ENCODE data around the gene PRKN. TPM values are rescaled to one million over a fixed set of nuclear protein-coding genes. Genes with fewer than 3 reads are reported as not detected.

The PRKN gene
- polyA plus RNA-seq, 1 donor from 2014 or later, result 1.2 TPM

DNA sequence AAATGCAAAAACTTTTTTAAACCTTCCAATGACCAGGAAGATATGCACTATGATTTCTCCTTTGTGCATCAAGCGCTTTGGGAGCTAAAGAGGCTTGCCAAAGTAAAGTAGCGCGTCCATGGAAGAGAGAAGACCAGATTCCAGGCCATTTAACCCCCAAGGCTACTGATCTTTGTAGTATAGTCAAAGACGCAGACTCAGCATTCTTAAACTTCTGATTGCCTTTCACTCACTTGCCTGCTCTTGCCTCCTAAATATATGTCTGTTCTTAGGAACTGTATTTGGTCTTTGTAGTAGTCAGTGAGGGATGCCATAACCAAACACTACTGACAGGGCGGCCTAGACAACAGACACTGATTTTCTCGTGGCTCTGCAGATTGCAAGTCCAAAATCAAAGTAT is 426.4 kb downstream of the PRKN start:
- Histone ChIP-seq H3K79me2 (replicated peaks; ENCODE audit: insufficient read depth, low read length) (no peaks in the 10 kb centered on the region), H3K4me2 (ENCODE audit: low read length) (no peak overlapping the region), H3K36me3 (ENCODE audit: insufficient read depth, low read length) (no peaks in the 10 kb centered on the region), H2AFZ (ENCODE audit: low read depth, low read length) (no peak overlapping the region), H3K9me3 (ENCODE audit: low read length) (no peaks in the 10 kb centered on the region), H3F3A (ENCODE audit: insufficient read depth, low read length, poor library complexity, severe bottlenecking) (no peaks in the 10 kb centered on the region), H3K9me2 (ENCODE audit: insufficient read depth, low read length) (no peaks in the 10 kb centered on the region), H3K9ac (ENCODE audit: low read length) (no peak overlapping the region), H3K4me3 (ENCODE audit: low read length) (no peak overlapping the region), H4K20me1 (ENCODE audit: insufficient read depth) (no peaks in the 10 kb centered on the region), H3K27ac (ENCODE audit: low read length) (no peak overlapping the region), H3K27me3 (ENCODE audit: insufficient read depth, low read depth, low read length) (no peaks in the 10 kb centered on the region)
- no peak for TF ChIP-seq MXI1 (conservative IDR thresholded peaks at IDR 0.05; ENCODE audit: poor library complexity, severe bottlenecking)
- no peak for TF ChIP-seq POLR2AphosphoS5 (IDR thresholded peaks at IDR 0.05)
- TF ChIP-seq, protein P1, sequence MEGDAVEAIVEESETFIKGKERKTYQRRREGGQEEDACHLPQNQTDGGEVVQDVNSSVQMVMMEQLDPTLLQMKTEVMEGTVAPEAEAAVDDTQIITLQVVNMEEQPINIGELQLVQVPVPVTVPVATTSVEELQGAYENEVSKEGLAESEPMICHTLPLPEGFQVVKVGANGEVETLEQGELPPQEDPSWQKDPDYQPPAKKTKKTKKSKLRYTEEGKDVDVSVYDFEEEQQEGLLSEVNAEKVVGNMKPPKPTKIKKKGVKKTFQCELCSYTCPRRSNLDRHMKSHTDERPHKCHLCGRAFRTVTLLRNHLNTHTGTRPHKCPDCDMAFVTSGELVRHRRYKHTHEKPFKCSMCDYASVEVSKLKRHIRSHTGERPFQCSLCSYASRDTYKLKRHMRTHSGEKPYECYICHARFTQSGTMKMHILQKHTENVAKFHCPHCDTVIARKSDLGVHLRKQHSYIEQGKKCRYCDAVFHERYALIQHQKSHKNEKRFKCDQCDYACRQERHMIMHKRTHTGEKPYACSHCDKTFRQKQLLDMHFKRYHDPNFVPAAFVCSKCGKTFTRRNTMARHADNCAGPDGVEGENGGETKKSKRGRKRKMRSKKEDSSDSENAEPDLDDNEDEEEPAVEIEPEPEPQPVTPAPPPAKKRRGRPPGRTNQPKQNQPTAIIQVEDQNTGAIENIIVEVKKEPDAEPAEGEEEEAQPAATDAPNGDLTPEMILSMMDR (IDR thresholded peaks at IDR 0.05; ENCODE audit: poor library complexity, severe bottlenecking), result no peak
- no peak for TF ChIP-seq RAD21 (conservative IDR thresholded peaks at IDR 0.05)
- TF ChIP-seq EZH2 (IDR thresholded peaks at IDR 0.05; ENCODE audit: borderline replicate concordance, insufficient read depth, low read length, poor library complexity, severe bottlenecking), result no peak
- no peak for TF ChIP-seq TAF1 (IDR thresholded peaks at IDR 0.05; ENCODE audit: low read depth)
- TF ChIP-seq, protein P2, sequence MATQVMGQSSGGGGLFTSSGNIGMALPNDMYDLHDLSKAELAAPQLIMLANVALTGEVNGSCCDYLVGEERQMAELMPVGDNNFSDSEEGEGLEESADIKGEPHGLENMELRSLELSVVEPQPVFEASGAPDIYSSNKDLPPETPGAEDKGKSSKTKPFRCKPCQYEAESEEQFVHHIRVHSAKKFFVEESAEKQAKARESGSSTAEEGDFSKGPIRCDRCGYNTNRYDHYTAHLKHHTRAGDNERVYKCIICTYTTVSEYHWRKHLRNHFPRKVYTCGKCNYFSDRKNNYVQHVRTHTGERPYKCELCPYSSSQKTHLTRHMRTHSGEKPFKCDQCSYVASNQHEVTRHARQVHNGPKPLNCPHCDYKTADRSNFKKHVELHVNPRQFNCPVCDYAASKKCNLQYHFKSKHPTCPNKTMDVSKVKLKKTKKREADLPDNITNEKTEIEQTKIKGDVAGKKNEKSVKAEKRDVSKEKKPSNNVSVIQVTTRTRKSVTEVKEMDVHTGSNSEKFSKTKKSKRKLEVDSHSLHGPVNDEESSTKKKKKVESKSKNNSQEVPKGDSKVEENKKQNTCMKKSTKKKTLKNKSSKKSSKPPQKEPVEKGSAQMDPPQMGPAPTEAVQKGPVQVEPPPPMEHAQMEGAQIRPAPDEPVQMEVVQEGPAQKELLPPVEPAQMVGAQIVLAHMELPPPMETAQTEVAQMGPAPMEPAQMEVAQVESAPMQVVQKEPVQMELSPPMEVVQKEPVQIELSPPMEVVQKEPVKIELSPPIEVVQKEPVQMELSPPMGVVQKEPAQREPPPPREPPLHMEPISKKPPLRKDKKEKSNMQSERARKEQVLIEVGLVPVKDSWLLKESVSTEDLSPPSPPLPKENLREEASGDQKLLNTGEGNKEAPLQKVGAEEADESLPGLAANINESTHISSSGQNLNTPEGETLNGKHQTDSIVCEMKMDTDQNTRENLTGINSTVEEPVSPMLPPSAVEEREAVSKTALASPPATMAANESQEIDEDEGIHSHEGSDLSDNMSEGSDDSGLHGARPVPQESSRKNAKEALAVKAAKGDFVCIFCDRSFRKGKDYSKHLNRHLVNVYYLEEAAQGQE (IDR thresholded peaks at IDR 0.05; ENCODE audit: borderline replicate concordance), result no peak
- TF ChIP-seq EP300 (conservative IDR thresholded peaks at IDR 0.05; ENCODE audit: poor library complexity, severe bottlenecking), result no peak
- no peak for TF ChIP-seq SMC3 (conservative IDR thresholded peaks at IDR 0.05; ENCODE audit: poor library complexity)

DNA sequence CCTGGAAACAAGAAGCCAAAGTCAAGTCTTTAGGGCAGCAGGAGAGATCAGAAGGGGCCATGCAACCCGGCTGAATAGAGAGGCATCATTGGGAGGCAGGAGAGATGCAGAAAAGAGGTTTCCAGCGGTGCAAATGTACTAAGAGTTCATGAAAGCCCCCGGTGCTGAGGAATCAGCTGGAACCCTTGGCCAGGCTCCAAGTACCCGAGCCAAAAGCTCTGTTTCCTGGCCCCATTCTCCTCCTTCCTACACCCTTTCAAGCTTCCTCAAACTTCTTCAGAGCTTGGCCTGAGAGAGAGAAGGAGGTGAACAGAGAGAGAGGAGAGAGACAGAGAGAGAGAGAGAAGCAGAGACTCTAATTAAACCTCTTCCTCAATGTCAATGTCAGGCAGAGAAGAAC is 433.5 kb downstream of the PRKN start:
- Histone ChIP-seq H3K9me3 (ENCODE audit: low read length) (no peaks in the 10 kb centered on the region), H3K4me3 (ENCODE audit: low read length) (no peak overlapping the region), H4K20me1 (ENCODE audit: insufficient read depth) (no peaks in the 10 kb centered on the region), H3K27me3 (ENCODE audit: insufficient read depth, low read depth, low read length) (no peaks in the 10 kb centered on the region), H3K79me2 (replicated peaks; ENCODE audit: insufficient read depth, low read length) (no peaks in the 10 kb centered on the region), H3K9ac (ENCODE audit: low read length) (no peak overlapping the region), H3F3A (ENCODE audit: insufficient read depth, low read length, poor library complexity, severe bottlenecking) (no peaks in the 10 kb centered on the region), H3K9me2 (ENCODE audit: insufficient read depth, low read length) (no peaks in the 10 kb centered on the region), H3K36me3 (ENCODE audit: insufficient read depth, low read length) (no peaks in the 10 kb centered on the region), H2AFZ (ENCODE audit: low read depth, low read length) (no peak overlapping the region), H3K4me2 (ENCODE audit: low read length) (no peak overlapping the region), H3K27ac (ENCODE audit: low read length) (no peak overlapping the region)
- TF ChIP-seq EP300 (conservative IDR thresholded peaks at IDR 0.05; ENCODE audit: poor library complexity, severe bottlenecking), result no peak

DNA sequence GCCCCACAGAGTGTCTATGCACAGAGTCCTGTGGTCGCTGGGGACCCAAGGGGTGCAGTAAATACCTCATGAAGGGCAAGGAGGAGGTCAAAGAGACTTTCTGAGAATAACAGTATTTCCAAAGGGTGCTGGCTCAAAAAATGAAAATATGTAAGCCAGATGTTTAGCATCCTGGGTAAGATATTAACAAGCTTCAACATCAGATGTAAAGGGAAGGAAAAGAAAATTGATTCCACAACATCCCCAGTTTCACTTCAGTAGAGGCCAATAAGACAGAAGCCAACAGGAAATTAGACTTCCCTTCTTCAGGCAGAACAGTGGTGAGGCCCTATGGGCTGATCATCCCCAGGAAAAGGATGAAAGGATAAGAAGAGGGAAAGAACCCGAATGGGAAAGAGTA is 434.7 kb downstream of the PRKN start:
- Histone ChIP-seq H3K9ac (ENCODE audit: low read length) (no peak overlapping the region), H3K4me3 (ENCODE audit: low read length) (no peak overlapping the region), H3K9me3 (ENCODE audit: low read length) (no peaks in the 10 kb centered on the region), H3K36me3 (ENCODE audit: insufficient read depth, low read length) (no peaks in the 10 kb centered on the region), H2AFZ (ENCODE audit: low read depth, low read length) (no peak overlapping the region), H3K79me2 (replicated peaks; ENCODE audit: insufficient read depth, low read length) (no peaks in the 10 kb centered on the region), H3K9me2 (ENCODE audit: insufficient read depth, low read length) (no peaks in the 10 kb centered on the region), H3F3A (ENCODE audit: insufficient read depth, low read length, poor library complexity, severe bottlenecking) (no peaks in the 10 kb centered on the region), H3K27me3 (ENCODE audit: insufficient read depth, low read depth, low read length) (no peaks in the 10 kb centered on the region), H3K4me2 (ENCODE audit: low read length) (no peak overlapping the region), H3K27ac (ENCODE audit: low read length) (no peak overlapping the region), H4K20me1 (ENCODE audit: insufficient read depth) (no peaks in the 10 kb centered on the region)
- TF ChIP-seq, protein P2 (IDR thresholded peaks at IDR 0.05; ENCODE audit: borderline replicate concordance), result no peak
- TF ChIP-seq, protein P1 (IDR thresholded peaks at IDR 0.05; ENCODE audit: poor library complexity, severe bottlenecking), result no peak
- TF ChIP-seq EZH2 (IDR thresholded peaks at IDR 0.05; ENCODE audit: borderline replicate concordance, insufficient read depth, low read length, poor library complexity, severe bottlenecking), result no peak
- no peak for TF ChIP-seq MXI1 (conservative IDR thresholded peaks at IDR 0.05; ENCODE audit: poor library complexity, severe bottlenecking)
- no peak for TF ChIP-seq RAD21 (conservative IDR thresholded peaks at IDR 0.05)
- no peak for TF ChIP-seq EP300 (conservative IDR thresholded peaks at IDR 0.05; ENCODE audit: poor library complexity, severe bottlenecking)
- no peak for TF ChIP-seq TAF1 (IDR thresholded peaks at IDR 0.05; ENCODE audit: low read depth)
- TF ChIP-seq SMC3 (conservative IDR thresholded peaks at IDR 0.05; ENCODE audit: poor library complexity), result no peak
- TF ChIP-seq POLR2AphosphoS5 (IDR thresholded peaks at IDR 0.05), result no peak

Data from neural cell (in vitro differentiated cells).